ENCODE data around the gene RGP1. TPM values are rescaled to one million over a fixed set of nuclear protein-coding genes. Genes with fewer than 3 reads are reported as not detected.

The RGP1 gene
- total and polyA plus RNA-seq, 9 of the 15 experiments (the other 6 are each of a cell fraction or from before 2014, with no cell fraction given), result 0.42 to 13.8 (median 6.7) TPM

- TF ChIP-seq MTA3 (IDR thresholded peaks at IDR 0.05; ENCODE audit: borderline replicate concordance), result no peak
- TF ChIP-seq PRPF4 (IDR thresholded peaks at IDR 0.05; ENCODE audit: insufficient read depth, low read depth, low read length, poor library complexity, severe bottlenecking), result no peak
- no peak for TF ChIP-seq ZNF24 (IDR thresholded peaks at IDR 0.05)
- TF ChIP-seq FOXA3 (CRISPR knock-in tag; conservative IDR thresholded peaks at IDR 0.05 in 1 of 2, IDR thresholded peaks at IDR 0.05 in 1 of 2), result no peak
- no peak for TF ChIP-seq ZNF347 (CRISPR knock-in tag; IDR thresholded peaks at IDR 0.05; ENCODE audit: low read depth)
- no peak for TF ChIP-seq ZNF766 (CRISPR knock-in tag; conservative IDR thresholded peaks at IDR 0.05)
- TF ChIP-seq TSHZ1 (CRISPR knock-in tag; IDR thresholded peaks at IDR 0.05), result no peak
- TF ChIP-seq ERF (CRISPR knock-in tag; IDR thresholded peaks at IDR 0.05), result no peak
- no peak for TF ChIP-seq ZBTB33 (CRISPR knock-in tag; IDR thresholded peaks at IDR 0.05)
- TF ChIP-seq ZNF263 (CRISPR knock-in tag; IDR thresholded peaks at IDR 0.05; ENCODE audit: borderline replicate concordance), result no peak
- TF ChIP-seq CSDE1 (IDR thresholded peaks at IDR 0.05), result no peak
- TF ChIP-seq RFX7 (CRISPR knock-in tag; IDR thresholded peaks at IDR 0.05), result no peak
- no peak for TF ChIP-seq TRIM24 (IDR thresholded peaks at IDR 0.05)
- TF ChIP-seq KDM5B (IDR thresholded peaks at IDR 0.05; ENCODE audit: insufficient replicate concordance, low read depth, low read length), result peak; percentile 42
- no peak for TF ChIP-seq KLF10 (CRISPR knock-in tag; IDR thresholded peaks at IDR 0.05)
- no peak for TF ChIP-seq ZNF436 (CRISPR knock-in tag; IDR thresholded peaks at IDR 0.05)
- TF ChIP-seq ZNF41 (CRISPR knock-in tag; conservative IDR thresholded peaks at IDR 0.05), result no peak
- no peak for TF ChIP-seq ZNF280B (CRISPR knock-in tag; IDR thresholded peaks at IDR 0.05)
- TF ChIP-seq PREB (CRISPR knock-in tag; IDR thresholded peaks at IDR 0.05), result no peak
- peak; percentile 91 for TF ChIP-seq POLR2G (IDR thresholded peaks at IDR 0.05; ENCODE audit: low read depth, low read length)
Measured at GRCh38 chr9:35748858-35749514, at the start of gene RGP1, which contains the start of gene GBA2 (continued).
